Activated CD8-positive, alpha-beta memory T cell treated with anti-CD3 and anti-CD28 coated beads for 48 hours (primary cell): Measurements from ENCODE around the gene CCNYL1.
"Not testable (repeated sequence)": the region's sequence is repeated elsewhere in the genome, so short reads cannot be mapped to it uniquely, and the experiment has no call there.

Experiments used
- DNase-seq, 3 experiments: peaks; one replicate each; pipeline ENCODE4 v3.0.0-alpha.2; 2020; ENCODE audit warnings: low read depth in 2 of 3, low spot score in 2 of 3

Gene CCNYL1

DNA sequence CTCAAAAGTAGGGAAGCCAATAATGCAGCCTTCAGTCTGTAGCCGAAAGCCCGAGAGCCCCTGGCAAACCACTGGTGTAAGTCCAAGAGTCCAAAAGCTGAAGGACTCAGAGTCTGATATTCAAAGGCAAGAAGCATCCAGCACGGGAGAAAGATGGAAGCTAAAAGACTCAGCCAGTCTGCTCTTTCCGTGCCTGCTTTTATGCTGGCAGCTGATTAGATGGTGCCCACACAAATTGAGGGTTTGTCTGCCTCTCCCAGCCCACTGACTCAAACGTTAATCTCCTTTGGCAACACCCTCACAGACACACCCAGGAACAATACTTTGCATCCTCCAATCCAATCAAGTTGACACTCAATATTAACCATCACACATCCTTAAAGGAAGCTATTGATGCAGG, 14.5 kb upstream of the CCNYL1 start:
- not testable (repeated sequence) for DNase-seq

DNA sequence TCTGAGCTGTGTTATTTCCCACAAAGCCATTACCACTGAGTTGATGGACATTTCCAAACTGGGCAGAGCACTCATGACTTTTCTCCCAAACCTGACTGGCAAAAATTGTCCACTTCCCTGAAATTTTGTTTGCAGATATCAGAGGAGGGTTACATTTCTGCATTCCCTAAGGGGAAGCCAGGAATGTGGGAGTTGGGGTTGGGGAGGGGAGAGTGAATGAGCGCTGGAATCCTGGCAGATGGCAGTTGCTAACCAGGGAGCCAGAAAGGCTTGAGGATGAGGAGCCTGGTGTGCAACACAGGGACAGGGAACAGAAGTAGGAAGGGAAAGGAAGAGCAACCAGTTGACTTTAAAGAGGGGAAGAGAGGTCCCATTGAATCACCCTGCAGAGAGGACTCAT, 14.0 kb upstream of the CCNYL1 start:
- DNase-seq: no peak

DNA sequence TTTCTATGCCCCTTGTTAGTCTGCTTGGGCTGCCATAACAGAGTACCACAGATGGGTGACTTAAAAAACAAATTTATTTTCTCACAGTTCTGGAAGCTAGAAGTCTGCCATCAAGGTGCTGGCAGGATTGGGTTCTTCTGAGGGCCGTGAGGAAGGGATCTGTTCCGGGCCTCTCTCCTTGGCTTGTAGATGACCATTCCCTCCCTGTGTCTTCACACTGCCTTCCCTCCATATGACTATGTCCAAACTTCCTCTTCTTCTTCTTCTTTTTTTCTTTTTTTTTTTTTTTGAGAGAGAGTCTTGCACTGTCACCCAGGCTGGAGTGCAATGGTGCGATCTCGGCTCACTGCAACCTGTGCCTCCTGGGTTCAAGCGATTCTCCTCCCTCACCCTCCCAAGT, 13.1 kb upstream of the CCNYL1 start:
- DNase-seq: no peak

DNA sequence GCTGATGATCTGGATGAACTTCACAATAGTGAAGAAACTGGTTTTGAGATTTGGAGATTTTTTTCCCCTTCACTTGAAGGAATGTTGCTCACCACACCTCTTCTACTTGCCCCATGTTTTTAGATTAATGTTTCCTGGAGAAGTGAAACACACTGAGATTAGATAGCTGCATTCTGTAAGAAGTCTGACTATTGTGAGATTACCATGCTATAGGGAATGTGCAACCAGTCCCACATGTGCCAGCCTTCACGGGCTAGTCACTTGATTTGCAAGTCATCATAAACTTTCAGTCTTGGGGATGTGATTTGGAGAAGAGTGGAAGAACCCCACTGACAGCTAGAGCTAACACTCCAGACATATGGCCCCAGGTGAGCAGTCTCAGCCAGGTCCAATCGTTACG, 7.4 kb upstream of the CCNYL1 start:
- no peak for DNase-seq

DNA sequence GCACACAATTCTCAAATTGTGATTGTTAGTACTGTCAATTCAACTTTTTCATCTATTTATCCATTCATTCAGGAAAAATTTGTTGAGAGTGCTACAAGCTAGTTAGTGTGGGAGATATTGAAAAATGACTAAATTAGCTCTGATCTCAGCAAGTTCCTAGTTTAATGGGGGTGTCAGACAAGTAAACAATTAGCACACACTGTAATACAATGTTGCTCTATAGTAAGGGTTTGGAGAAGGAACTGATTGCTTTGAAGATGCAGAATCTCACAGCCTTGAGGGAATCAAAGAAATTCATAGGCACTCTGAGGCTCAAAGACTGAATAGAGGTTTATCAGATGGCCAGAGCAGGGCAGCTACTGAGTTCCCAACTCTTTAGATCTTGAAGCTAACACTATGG, 6.8 kb upstream of the CCNYL1 start:
- no peak for DNase-seq

DNA sequence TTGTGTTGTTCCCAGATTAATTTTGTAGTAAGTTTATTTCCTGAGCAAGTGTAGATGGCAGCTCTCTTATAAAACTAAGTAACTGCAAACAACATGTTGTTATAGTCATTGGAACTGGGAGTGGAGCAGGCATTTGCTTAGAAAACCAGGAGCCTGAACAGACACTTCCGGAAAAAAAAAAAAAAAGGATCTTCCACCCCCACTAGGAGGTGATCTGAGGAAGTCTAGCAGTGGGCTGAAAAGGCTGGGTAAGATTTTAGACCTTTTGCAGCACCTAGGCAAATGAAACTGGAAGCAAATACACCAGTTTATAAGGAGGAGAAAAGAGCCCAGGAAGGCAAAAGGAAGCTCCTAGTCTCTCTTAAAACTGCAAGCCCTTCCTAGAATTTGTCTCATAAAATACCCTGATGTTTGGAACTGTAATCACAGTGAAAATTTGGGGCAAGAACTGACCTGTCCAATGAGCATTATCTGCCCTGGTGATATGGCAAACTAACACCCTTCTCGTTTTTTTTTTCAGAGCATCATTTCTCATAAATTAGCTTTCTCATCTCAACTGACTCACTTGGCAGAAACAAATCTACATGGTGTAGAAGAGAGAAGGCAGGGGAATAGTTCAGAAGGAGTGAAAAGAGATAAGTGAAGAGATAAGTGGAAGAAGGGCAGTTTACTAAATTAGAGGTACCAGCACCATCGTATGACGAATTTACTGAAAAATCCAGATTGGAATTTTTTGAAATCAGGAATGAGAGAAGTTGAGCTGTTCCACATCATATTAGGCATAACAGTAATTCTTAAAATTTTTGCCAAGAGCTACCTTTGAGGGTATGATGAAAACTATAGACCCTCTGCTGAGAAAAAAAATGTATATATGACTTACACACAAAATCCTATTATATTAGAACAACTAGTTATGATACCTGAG, 4.2 kb upstream of the CCNYL1 start:
- no peak for DNase-seq

DNA sequence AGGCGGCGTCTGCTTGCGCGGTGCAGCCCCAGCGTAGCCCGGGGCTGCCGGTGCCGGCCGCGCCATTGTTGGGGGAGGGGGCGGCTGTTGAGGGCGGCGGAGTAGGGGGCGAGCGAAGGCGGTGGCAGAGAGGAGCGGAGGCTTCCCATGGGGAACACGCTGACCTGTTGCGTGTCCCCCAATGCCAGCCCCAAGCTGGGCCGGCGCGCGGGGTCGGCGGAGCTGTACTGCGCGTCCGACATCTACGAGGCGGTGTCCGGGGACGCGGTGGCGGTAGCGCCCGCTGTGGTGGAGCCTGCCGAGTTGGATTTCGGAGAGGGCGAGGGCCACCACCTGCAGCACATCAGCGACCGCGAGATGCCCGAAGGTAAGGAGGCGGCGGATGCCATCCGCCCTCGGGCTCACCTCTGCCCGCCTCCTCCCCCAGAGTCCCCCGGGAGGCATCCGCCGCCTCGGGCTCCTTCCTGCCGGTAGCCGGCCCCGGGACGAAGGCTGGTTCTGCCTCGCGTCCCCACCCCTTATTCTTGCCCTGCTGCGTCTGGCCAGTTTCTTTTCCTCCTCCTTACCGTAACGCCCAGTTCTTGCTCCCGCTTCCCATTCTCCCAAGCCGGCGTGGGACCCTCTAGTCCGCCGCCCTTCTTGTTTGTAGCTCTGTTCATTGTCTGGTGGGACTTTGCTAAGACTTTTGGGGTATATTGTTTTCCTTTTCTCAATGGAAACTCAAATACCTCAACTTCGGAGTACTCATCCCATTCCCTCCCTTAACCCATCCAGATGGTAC, 500 bp downstream of the CCNYL1 start:
- DNase-seq: peak in 2 of 3 experiments; percentile 24 to 37

DNA sequence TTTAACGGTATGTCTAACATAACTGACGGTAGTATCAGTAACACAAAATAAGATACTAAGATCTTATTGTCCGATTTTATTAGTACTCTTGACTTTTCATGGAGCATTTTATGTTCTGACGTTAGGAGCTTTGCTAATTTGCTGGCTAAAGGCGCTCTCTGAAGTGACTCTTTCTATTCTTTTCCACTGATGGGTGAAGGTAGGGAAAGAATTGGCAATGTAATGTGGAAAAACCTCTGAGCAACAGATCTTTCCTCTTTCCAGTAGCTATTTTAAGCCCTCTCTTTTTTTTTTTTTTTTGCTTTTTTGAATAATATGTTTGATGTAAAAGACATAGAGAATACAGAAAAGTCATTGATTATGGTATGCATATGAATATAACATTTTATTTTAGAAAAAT, 4.6 kb downstream of the CCNYL1 start:
- DNase-seq: no peak

DNA sequence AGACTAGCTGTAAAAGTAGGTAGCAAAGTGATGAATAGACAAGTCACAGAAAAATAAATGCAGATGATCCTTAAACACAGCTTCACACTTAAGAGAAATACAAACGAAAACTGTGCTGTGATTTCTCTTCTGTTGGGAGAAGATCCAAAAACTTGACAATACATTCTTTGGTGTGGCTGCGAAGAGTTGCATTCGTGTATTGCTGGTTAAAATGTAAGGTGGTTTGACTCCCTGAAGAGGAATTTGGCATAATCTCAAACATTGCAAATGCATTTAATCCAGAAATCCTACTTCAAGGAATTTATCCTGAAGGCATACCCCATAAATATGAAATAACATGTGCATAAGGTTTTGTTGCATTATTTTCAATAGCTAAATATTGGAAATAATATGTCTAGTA, 7.1 kb downstream of the CCNYL1 start:
- no peak for DNase-seq

DNA sequence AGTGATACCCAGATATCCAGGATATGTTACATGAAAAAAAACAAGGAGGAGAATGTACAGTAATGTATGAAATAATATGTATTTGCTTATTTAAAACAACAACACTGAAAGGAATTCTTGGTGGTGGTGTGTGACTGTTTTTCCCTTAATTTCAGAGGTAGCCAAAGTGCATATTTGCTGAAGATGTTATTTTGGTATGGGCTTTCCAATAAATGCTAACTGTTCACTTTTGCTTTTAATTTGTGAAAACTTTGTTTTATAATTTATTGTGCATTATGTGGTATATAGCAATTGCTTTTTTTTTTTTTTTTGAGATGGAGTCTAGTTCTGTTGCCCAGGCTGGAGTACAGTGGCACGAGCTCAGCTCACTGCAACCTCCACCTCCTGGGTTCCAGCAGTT, 7.6 kb downstream of the CCNYL1 start:
- DNase-seq: no peak

DNA sequence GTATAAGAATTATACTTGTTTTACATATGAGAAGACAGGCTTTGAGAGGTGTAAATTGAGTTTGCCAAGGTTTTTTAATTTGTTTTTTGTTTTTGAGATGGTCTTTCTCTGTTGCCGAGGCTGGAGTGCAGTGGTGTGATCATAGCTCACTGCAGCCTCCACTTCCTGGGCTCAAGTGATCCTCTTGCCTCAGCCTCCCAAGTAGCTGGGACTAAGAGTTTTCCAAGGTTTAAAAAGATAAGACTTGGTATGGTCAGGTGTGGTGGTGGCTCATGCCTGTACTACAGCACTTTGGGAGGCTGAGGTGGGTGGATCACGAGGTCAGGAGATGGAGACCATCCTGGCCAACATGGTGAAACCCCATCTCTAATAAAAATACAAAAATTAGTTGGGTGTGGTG, 8.2 kb downstream of the CCNYL1 start:
- DNase-seq: not testable (repeated sequence)

DNA sequence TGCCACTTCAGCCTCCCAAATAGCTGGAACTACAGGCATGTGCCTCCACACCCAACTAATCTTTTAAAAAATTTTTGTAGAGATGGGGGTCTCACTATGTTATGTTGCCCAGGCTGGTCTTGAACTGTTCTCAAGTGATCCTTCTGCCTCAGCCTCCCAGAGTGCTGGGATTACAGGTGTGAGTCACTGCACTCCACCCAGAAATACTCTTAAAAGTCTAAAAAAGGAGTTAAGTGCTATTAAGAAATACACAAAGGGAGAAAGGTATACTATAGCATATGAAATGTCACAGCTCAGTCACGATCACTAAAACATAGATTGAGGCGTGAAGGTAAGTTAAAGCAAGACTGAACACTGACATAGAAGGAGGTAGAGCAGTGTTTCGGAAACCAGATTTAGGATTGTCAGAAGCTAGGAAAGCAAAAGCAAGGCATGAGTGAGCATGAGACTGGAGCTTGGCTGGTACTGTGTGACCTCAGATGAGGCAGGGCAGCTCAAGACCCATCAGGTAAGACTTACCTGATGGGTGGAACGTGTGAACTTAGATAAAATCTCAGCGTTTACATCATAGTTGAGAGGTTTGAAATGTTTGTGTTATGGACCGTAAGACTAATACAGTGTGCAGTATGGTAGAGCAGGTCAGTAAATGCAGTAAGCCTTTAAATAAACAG, 9.2 kb downstream of the CCNYL1 start:
- DNase-seq: no peak

DNA sequence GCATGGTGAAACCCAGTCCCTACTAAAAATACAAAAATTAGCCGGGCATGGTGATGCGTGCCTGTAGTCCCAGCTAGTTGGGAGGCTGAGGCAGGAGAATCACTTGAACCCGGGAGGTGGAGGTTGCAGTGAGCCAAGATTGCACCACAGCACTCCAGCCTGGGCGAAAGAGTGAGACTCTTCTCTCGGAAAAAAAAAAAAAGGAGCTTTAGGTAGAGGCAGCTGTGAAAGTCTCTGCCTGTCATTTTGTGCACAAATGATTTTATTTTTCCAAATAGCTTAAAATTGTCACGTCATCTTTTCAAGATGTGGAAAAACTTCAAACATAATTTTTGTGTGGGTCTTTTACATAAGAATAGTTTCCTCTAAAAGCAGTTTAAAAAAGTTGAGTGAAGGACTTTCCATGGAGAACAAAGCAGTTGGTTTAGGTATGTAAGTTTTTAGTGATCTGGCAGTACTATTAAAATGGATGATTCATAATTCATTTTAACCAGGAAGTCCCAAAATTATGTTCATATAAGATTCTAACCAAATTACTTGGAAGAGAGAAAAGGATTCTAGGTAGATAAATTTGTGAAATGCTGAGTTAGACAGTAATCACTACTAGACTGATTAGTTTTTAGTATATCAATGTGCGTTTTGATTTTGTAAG, 11.5 kb downstream of the CCNYL1 start:
- DNase-seq: no peak

DNA sequence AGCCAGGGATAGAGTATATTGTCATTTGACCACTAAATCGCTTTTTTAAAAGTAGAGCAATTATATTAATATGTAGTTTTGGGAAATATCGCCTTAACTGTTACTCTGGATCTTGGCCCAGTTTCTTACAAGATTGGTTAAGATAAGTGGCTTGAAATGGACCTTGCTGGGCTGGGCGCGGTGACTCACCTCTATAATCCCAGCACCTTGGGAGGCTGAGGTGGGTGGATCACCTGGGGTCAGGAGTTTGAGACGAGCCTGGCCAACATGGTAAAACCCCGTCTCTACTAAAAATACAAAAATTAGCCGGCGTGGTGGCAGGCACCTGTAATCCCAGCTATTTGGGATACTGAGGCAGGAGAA, 12.0 kb downstream of the CCNYL1 start:
- not testable (repeated sequence) for DNase-seq

DNA sequence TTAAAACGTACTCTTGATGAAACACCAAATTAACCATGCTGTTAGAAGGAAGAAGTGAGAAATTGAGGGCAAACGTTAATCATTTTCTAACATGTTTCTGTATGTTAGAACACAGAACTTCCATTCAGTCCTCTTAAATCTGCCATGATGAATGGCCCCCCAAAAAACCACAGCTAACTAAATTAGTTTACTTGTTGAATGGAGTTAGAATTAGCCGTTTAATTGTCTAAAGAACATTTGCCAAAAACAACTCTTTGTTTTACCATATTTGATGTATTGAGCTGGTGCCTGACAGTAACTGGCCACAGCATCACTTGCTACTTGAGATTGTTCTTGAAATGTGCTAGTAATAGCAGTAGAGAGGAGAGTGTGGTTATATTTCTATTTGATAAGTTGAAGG, 12.7 kb downstream of the CCNYL1 start:
- DNase-seq: no peak

DNA sequence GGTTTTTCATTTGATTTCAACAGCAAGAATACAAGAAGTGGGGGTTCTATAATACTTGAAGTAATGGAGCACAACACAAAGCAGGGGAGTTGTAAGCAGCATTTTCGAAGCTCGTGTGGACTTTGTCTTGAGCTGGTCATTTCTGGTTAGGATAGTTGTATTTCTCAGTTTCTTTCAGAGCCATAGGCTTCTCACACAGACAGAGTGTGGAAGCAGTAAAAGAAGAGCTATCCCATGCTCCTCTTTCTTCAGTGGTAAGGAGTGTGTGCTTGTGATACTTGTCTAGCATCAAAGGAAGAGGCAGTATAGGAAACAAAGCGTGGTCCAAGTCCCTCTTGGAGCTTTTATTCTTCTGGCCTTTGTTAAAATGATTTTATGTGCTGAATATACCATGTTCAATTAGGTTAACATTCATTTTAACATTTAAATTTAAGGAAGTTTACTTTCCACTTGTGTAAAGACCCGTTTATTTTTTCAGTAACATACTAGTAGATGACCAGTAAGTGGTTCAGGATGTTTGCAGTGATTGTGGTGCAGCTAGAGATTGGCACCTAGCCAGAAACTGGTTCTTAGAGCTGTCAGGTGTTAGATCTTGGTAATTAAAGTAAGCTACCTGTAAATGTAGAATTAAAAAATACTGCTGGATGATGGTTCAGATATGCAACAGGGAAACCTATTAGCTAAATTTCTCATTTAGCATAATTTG, 14.6 kb downstream of the CCNYL1 start:
- DNase-seq: no peak

DNA sequence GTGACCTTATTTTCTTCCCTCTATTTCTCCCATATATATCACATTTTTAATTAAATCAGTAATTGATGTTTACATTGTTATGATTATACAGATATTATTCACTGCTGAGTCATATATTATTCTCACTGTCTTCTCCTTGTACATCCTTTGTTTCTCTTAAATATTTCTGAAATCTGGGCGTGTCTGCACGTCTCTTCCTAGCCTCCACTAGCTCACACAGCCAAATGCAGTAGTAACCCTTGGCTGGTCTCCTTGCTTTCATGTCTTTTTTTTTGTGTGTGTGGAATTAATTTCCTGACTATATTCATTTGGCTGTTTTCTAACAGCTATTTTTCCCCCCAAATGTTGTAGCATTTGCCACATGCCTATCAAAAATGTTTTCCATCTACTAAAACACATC, 15.8 kb downstream of the CCNYL1 start:
- no peak for DNase-seq

DNA sequence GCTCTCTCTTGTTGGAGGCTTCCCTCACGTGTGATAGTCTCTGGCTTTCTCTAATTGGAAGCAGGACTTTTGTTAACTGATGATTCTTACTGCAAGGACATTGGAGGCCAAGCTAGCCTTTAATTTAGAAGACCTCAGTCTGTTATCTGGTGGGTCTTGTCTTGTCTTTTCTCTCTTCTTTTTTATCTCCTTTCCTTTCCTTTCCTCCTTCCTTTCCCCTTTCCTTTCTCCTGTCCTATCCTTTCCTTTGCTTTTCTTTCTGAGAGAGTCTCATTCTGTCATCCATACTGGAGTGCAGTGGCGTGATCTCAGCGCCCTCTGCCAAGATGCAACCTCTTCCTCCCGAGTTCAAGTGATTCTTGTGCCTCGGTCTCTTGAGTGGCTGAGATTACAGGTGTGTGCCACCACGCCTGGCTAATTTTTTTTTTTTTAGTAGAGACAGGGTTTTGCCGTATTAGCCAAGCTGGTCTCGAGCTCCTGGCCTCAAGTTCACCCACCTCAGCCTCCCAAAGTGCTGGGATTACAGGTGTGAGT, 18.1 kb downstream of the CCNYL1 start:
- no peak for DNase-seq

DNA sequence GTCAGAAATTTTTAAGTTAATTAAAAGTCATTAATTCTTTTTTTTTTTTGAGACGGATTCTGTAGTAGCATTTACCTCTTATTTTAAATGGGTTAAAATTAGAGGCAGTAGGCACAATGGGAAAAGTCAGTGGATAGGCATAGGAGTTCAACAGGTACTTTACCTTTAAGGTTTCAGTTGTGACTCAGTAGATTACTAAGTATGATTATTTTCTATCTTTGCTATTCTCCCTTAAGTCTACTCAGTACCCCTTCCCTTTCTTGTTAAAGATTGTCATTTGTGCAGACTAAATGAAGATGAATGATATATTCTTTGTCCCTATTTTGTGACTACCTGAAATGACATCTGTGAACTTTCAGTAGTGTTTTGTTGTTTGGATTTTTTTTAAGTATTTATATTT, 19.7 kb downstream of the CCNYL1 start:
- DNase-seq: no peak

DNA sequence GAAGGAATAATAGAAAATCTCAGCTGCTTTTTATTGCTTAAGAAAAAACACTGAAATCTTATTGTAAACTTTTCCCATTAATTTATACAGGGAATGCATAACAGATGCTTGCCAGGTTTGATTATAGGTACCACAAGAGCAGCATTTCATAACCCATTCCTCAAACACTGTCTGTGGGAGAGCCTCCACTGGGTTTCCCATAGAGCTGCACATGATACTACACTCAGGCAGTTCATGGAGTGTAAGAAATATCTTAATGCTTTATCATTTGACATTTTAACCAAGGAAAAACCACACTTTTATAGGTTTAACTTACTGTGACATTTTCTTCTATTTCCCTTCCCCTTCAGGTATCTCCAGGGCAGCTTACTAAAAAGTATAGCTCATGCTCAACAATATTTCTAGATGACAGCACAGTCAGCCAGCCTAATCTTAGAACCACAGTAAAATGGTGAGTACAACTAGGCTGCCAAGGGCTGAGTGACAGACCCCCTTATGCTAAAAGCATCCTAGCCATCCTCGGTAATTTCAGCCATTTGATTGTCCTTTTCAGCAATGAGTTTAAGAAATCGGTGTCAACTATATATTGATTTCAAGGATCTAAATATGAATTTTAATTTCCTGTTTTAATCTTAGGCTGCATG, 22.3 kb downstream of the CCNYL1 start:
- no peak for DNase-seq
